HEK293 (cell line): ENCODE results near the gene PSMD9.

Source experiments
- BCL11B ChIP-seq: fragments of 450-650 bp; formaldehyde crosslinking; IDR thresholded peaks from 2 replicates; pipeline ENCODE4 v1.5.1; 2016; ENCODE audit warnings: low read depth, missing biosample characterization, missing genetic modification characterization
- KLF1 ChIP-seq: fragments of 450-650 bp; formaldehyde crosslinking; IDR thresholded peaks from 2 replicates; pipeline ENCODE4 v1.5.1; 2016; ENCODE audit warnings: missing biosample characterization, missing genetic modification characterization
- KLF7 ChIP-seq: fragments of 450-650 bp; formaldehyde crosslinking; IDR thresholded peaks from 2 replicates; pipeline ENCODE4 v1.5.1; 2016; ENCODE audit warnings: missing biosample characterization, missing genetic modification characterization, borderline replicate concordance
- KLF9 ChIP-seq: fragments of 450-650 bp; formaldehyde crosslinking; IDR thresholded peaks from 2 replicates; pipeline ENCODE4 v1.5.1; 2016; ENCODE audit warnings: missing biosample characterization, missing genetic modification characterization, low read depth
- MZF1 ChIP-seq: fragments of 450-650 bp; formaldehyde crosslinking; IDR thresholded peaks from 2 replicates; pipeline ENCODE4 v1.5.1; 2017; ENCODE audit warnings: missing biosample characterization, missing genetic modification characterization, borderline replicate concordance
- OSR2 ChIP-seq: fragments of 450-650 bp; formaldehyde crosslinking; IDR thresholded peaks from 2 replicates; pipeline ENCODE4 v1.5.1; 2016; ENCODE audit warnings: missing biosample characterization, missing genetic modification characterization
- PBX3 ChIP-seq: sonication (generic); formaldehyde crosslinking; IDR thresholded peaks from 2 replicates; pipeline ENCODE4 v1.8.1; 2022; ENCODE audit warnings: mild to moderate bottlenecking, moderate library complexity, missing genetic modification reagents
- SCRT1 ChIP-seq: fragments of 450-650 bp; formaldehyde crosslinking; IDR thresholded peaks from 2 replicates; pipeline ENCODE4 v1.5.1; 2016; ENCODE audit warnings: missing biosample characterization, missing genetic modification characterization, borderline replicate concordance
- SP2 ChIP-seq: fragments of 450-650 bp; formaldehyde crosslinking; IDR thresholded peaks from 2 replicates; pipeline ENCODE4 v1.5.1; 2016; ENCODE audit warnings: missing biosample characterization, missing genetic modification characterization
- ZBTB20 ChIP-seq: fragments of 450-650 bp; formaldehyde crosslinking; IDR thresholded peaks from 2 replicates; pipeline ENCODE4 v1.5.1; 2016; ENCODE audit warnings: missing biosample characterization, missing genetic modification characterization
- ZBTB6 ChIP-seq: fragments of 450-650 bp; formaldehyde crosslinking; IDR thresholded peaks from 2 replicates; pipeline ENCODE4 v1.5.1; 2017; ENCODE audit warnings: missing biosample characterization, missing genetic modification characterization
- ZBTB7A ChIP-seq: fragments of 450-650 bp; formaldehyde crosslinking; IDR thresholded peaks from 2 replicates; pipeline ENCODE4 v1.5.1; 2016; ENCODE audit warnings: low read depth, missing biosample characterization, missing genetic modification characterization
- ZNF112 ChIP-seq: fragments of 450-650 bp; formaldehyde crosslinking; IDR thresholded peaks from 2 replicates; pipeline ENCODE4 v1.5.0; 2017; ENCODE audit warnings: missing biosample characterization, missing genetic modification characterization
- ZNF133 ChIP-seq: fragments of 450-650 bp; formaldehyde crosslinking; IDR thresholded peaks from 2 replicates; pipeline ENCODE4 v1.5.1; 2016; ENCODE audit warnings: missing biosample characterization, missing genetic modification characterization
- ZNF140 ChIP-seq: fragments of 450-650 bp; formaldehyde crosslinking; IDR thresholded peaks from 2 replicates; pipeline ENCODE4 v1.5.1; 2016; ENCODE audit warnings: missing biosample characterization, missing genetic modification characterization
- ZNF184 ChIP-seq: fragments of 450-650 bp; IDR thresholded peaks from 2 replicates; pipeline ENCODE4 v1.5.1; 2018; ENCODE audit warnings: missing biosample characterization, mild to moderate bottlenecking, missing genetic modification characterization
- ZNF239 ChIP-seq: fragments of 450-650 bp; formaldehyde crosslinking; IDR thresholded peaks from 2 replicates; pipeline ENCODE4 v1.5.1; 2016; ENCODE audit warnings: missing biosample characterization, missing genetic modification characterization
- ZNF280C ChIP-seq: fragments of 450-650 bp; formaldehyde crosslinking; IDR thresholded peaks from 2 replicates; pipeline ENCODE4 v1.5.1; 2016; ENCODE audit warnings: missing biosample characterization, missing genetic modification characterization
- ZNF391 ChIP-seq: fragments of 450-650 bp; formaldehyde crosslinking; IDR thresholded peaks from 2 replicates; pipeline ENCODE4 v1.5.1; 2016; ENCODE audit warnings: low read depth, missing biosample characterization, missing genetic modification characterization, borderline replicate concordance
- ZNF423 ChIP-seq: fragments of 450-650 bp; formaldehyde crosslinking; IDR thresholded peaks from 2 replicates; pipeline ENCODE4 v1.5.1; 2016; ENCODE audit warnings: missing biosample characterization, missing genetic modification characterization
- ZNF610 ChIP-seq: fragments of 450-650 bp; formaldehyde crosslinking; IDR thresholded peaks from 2 replicates; pipeline ENCODE4 v1.5.1; 2016; ENCODE audit warnings: missing biosample characterization, missing genetic modification characterization, borderline replicate concordance
- ZNF660 ChIP-seq: fragments of 450-650 bp; IDR thresholded peaks from 2 replicates; pipeline ENCODE4 v1.5.1; 2018; ENCODE audit warnings: missing biosample characterization, mild to moderate bottlenecking, missing genetic modification characterization
- ZNF664 ChIP-seq: fragments of 450-650 bp; formaldehyde crosslinking; IDR thresholded peaks from 2 replicates; pipeline ENCODE4 v1.5.1; 2016; ENCODE audit warnings: missing biosample characterization, missing genetic modification characterization
- ZNF692 ChIP-seq: fragments of 450-650 bp; formaldehyde crosslinking; IDR thresholded peaks from 2 replicates; pipeline ENCODE4 v1.5.1; 2016; ENCODE audit warnings: missing biosample characterization, missing genetic modification characterization
- ZNF747 ChIP-seq: fragments of 450-650 bp; formaldehyde crosslinking; IDR thresholded peaks from 2 replicates; pipeline ENCODE4 v1.5.1; 2016; ENCODE audit warnings: missing biosample characterization, missing genetic modification characterization
- ZSCAN16 ChIP-seq: fragments of 450-650 bp; formaldehyde crosslinking; IDR thresholded peaks from 2 replicates; pipeline ENCODE4 v1.5.1; 2016; ENCODE audit warnings: missing biosample characterization, missing genetic modification characterization
- TF ChIP-seq, protein P1 (sequence below): fragments of 450-650 bp; formaldehyde crosslinking; IDR thresholded peaks from 2 replicates; pipeline ENCODE4 v1.5.1; 2016; ENCODE audit warnings: missing biosample characterization, missing genetic modification characterization
- TF ChIP-seq, protein P2 (sequence below): fragments of 450-650 bp; IDR thresholded peaks from 2 replicates; pipeline ENCODE4 v1.5.1; 2018; ENCODE audit warnings: missing biosample characterization, mild to moderate bottlenecking, missing genetic modification characterization
- TF ChIP-seq, protein P3 (sequence below): fragments of 450-650 bp; formaldehyde crosslinking; IDR thresholded peaks from 2 replicates; pipeline ENCODE4 v1.5.1; 2016; ENCODE audit warnings: missing biosample characterization, missing genetic modification characterization

The PSMD9 gene

DNA sequence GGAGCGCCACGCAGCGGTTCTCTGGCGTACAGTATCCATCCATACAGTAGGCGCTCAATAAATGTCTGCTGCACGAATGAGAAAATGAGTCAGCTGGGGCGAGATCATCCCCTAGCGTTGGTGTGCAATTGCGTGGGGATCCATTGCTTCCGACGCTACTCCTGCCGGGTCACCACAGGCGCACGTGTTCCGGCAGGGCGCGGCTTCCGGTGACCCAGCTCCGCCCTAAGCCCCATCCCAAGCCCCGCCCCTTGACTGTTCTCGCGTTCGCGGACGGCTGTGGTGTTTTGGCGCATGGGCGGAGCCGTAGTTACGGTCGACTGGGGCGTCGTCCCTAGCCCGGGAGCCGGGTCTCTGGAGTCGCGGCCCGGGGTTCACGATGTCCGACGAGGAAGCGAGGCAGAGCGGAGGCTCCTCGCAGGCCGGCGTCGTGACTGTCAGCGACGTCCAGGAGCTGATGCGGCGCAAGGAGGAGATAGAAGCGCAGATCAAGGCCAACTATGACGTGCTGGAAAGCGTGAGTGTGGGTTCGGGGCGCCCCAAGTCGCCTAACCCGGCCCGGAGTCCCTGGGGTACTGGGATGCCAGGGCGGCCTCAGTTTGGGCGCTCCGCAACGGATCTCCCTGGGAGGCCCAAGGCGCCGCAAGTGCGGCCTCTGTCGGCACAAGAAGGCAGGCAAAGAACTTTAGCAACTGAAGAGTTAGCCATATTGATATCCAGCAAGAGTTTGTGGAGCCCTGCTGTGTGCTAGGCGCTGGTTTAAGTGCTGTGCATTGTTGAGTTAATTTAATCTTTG, at the start of gene PSMD9 (continued):
- TF ChIP-seq, protein P1, sequence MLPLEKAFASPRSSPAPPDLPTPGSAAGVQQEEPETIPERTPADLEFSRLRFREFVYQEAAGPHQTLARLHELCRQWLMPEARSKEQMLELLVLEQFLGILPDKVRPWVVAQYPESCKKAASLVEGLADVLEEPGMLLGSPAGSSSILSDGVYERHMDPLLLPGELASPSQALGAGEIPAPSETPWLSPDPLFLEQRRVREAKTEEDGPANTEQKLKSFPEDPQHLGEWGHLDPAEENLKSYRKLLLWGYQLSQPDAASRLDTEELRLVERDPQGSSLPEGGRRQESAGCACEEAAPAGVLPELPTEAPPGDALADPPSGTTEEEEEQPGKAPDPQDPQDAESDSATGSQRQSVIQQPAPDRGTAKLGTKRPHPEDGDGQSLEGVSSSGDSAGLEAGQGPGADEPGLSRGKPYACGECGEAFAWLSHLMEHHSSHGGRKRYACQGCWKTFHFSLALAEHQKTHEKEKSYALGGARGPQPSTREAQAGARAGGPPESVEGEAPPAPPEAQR = 0 out of 2 replicates have a peak, but pooled peaks have one; percentile 6
- TF ChIP-seq ZNF184 (tag by site-specific recombination) (0 out of 2 replicates have a peak, but pooled peaks have one; percentile 57), ZNF692 (tag by site-specific recombination) (peak; percentile 86), ZNF112 (tag by site-specific recombination) (no peak), ZNF423 (tag by site-specific recombination) (peak; percentile 90), KLF7 (tag by site-specific recombination) (peak; percentile 99), MZF1 (tag by site-specific recombination) (peak; percentile 100), ZNF280C (tag by site-specific recombination) (no peak), SP2 (tag by site-specific recombination) (peak; percentile 95), ZBTB20 (tag by site-specific recombination) (peak; percentile 100), ZNF140 (no peak), PBX3 (CRISPR knock-in tag) (no peak; the same call in 1 of the 2 replicates), ZBTB6 (tag by site-specific recombination) (peak; percentile 5; the same call in 1 of the 2 replicates), ZNF747 (tag by site-specific recombination) (no peak), OSR2 (peak; percentile 84), ZNF610 (tag by site-specific recombination) (peak; percentile 98), BCL11B (no peak; the same call in 1 of the 2 replicates), ZBTB7A (tag by site-specific recombination) (peak; percentile 83; the same call in 1 of the 2 replicates), ZNF239 (no peak), ZNF391 (tag by site-specific recombination) (peak; percentile 24; the same call in 1 of the 2 replicates), ZNF660 (peak; percentile 85), KLF1 (tag by site-specific recombination) (peak; percentile 99), ZNF664 (peak; percentile 90), ZNF133 (no peak; the same call in 1 of the 2 replicates), SCRT1 (tag by site-specific recombination) (no peak), ZSCAN16 (tag by site-specific recombination) (peak; percentile 76; the same call in 1 of the 2 replicates), KLF9 (tag by site-specific recombination) (peak; percentile 70)
- TF ChIP-seq, protein P2, sequence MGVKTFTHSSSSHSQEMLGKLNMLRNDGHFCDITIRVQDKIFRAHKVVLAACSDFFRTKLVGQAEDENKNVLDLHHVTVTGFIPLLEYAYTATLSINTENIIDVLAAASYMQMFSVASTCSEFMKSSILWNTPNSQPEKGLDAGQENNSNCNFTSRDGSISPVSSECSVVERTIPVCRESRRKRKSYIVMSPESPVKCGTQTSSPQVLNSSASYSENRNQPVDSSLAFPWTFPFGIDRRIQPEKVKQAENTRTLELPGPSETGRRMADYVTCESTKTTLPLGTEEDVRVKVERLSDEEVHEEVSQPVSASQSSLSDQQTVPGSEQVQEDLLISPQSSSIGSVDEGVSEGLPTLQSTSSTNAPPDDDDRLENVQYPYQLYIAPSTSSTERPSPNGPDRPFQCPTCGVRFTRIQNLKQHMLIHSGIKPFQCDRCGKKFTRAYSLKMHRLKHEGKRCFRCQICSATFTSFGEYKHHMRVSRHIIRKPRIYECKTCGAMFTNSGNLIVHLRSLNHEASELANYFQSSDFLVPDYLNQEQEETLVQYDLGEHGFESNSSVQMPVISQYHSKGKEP (tag by site-specific recombination) = peak; percentile 65; the same call in 1 of the 2 replicates
- TF ChIP-seq, protein P3, sequence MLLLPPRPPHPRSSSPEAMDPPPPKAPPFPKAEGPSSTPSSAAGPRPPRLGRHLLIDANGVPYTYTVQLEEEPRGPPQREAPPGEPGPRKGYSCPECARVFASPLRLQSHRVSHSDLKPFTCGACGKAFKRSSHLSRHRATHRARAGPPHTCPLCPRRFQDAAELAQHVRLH (tag by site-specific recombination) = peak; percentile 81; the same call in 1 of the 2 replicates
